Activated CD8-positive, alpha-beta T cell treated with anti-CD3 and anti-CD28 coated beads for 36 hours (primary cell): Measurements from ENCODE around the gene MAPK8. TPM values are rescaled to one million over a fixed set of nuclear protein-coding genes. Genes with fewer than 3 reads are reported as not detected.

ENCODE experiments used
- ATAC-seq: fragments of 200-7000 bp; cut with Tn5 transposase; one replicate; pipeline ENCODE4 v1.10.0; 2021; ENCODE audit warnings: mild to moderate bottlenecking, moderate library complexity
- CTCF ChIA-PET: fragments of 350-600 bp; sonication (Branson Sonifier 250); formaldehyde crosslinking; loops from one replicate; lab custom pipeline; 2021; ENCODE audit warnings: antibody characterized with exemption; lab: Charles Lee
- POLR2A ChIA-PET: fragments of 350-600 bp; sonication (Branson Sonifier 250); formaldehyde crosslinking; loops from one replicate; lab custom pipeline; 2021; ENCODE audit warnings: antibody characterized with exemption; lab: Charles Lee
- DNase-seq: peaks from one replicate; pipeline ENCODE4 v3.0.0-alpha.2; 2020
- H3K27ac Mint-ChIP-seq: one replicate; pipeline ENCODE4 v1.8.0; 2021; ENCODE audit warnings: mild to moderate bottlenecking, mixed read lengths
- H3K27me3 Mint-ChIP-seq: one replicate; pipeline ENCODE4 v1.8.0; 2021; ENCODE audit warnings: mixed read lengths
- H3K36me3 Mint-ChIP-seq: one replicate; pipeline ENCODE4 v1.8.0; 2021; ENCODE audit warnings: low read depth, mixed read lengths
- H3K4me1 Mint-ChIP-seq: one replicate; pipeline ENCODE4 v1.8.0; 2021; ENCODE audit warnings: low read depth, mixed read lengths
- H3K4me3 Mint-ChIP-seq: one replicate; pipeline ENCODE4 v1.8.0; 2021; ENCODE audit warnings: mild to moderate bottlenecking, moderate library complexity, mixed read lengths
- H3K9me3 Mint-ChIP-seq: one replicate; pipeline ENCODE4 v1.8.0; 2021; ENCODE audit warnings: mixed read lengths
- CTCF ChIP-seq: fragments of 200-600 bp; IDR thresholded peaks from one replicate; pipeline ENCODE4 v1.8.0; 2022; ENCODE audit warnings: antibody characterized with exemption, mild to moderate bottlenecking
- intact Hi-C: fragments of 100-400 bp; cut with micrococcal nuclease; formaldehyde crosslinking; loops from one replicate; pipeline ENCODE4 v1.10.0; 2022
- total RNA-seq, 2 experiments: library from RNA; stranded (reverse); gene quantifications; one replicate each; pipeline ENCODE4 v1.2.3, GENCODE V29; 2021

MAPK8 gene
- total RNA-seq, 2 experiments from 2014 or later, result 40.5 to 41.1 TPM

GRCh38 chr10:48369501-48369900, 63.0 kb downstream of the MAPK8 start:
- no peak for DNase-seq
- ChIA-PET POLR2A (interaction anchor here (0.6 to 0.8 kb wide), 2 partner anchors 134 to 135 kb away, joined by 3 read pairs; no protein-coding TSS in a partner anchor), CTCF (interaction anchor here (0.6 to 1.3 kb wide), 3 partner anchors 137 to 289 kb away, joined by 3 read pairs; no protein-coding TSS in a partner anchor)
- Mint-ChIP-seq H3K27ac (no peak overlapping the region), H3K27me3 (no peaks in the 10 kb centered on the region), H3K36me3 (peaks cover 3% of the 10 kb centered on the region), H3K4me1 (peaks cover 6% of the 10 kb centered on the region), H3K9me3 (peaks cover 11% of the 10 kb centered on the region), H3K4me3 (no peak overlapping the region)
- intact Hi-C loops, result loop anchor here (10.0 kb wide), 1 partner anchor 135 kb away; no protein-coding TSS in a partner anchor
- TF ChIP-seq CTCF, result no peak
- no peak for ATAC-seq

- ChIA-PET CTCF (no interaction called here), POLR2A (no interaction called here)
- Mint-ChIP-seq H3K4me3 (no peak overlapping the region), H3K27ac (no peak overlapping the region), H3K27me3 (no peaks in the 10 kb centered on the region), H3K36me3 (peaks cover 9% of the 10 kb centered on the region), H3K4me1 (no peaks in the 10 kb centered on the region), H3K9me3 (peaks cover 33% of the 10 kb centered on the region)
- TF ChIP-seq CTCF, result no peak
- no peak for ATAC-seq
- DNase-seq, result no peak
- intact Hi-C loops, result no loop called here
These were observed 71.5 kb downstream of the MAPK8 start for GRCh38 chr10:48377751-48378530.

GRCh38 chr10:48378675-48379074, 72.2 kb downstream of the MAPK8 start:
- intact Hi-C loops, result no loop called here
- CTCF ChIA-PET, result no interaction called here
- Mint-ChIP-seq H3K4me1 (no peaks in the 10 kb centered on the region), H3K27ac (no peak overlapping the region), H3K27me3 (no peaks in the 10 kb centered on the region), H3K9me3 (peaks cover 30% of the 10 kb centered on the region), H3K36me3 (peaks cover 9% of the 10 kb centered on the region), H3K4me3 (no peak overlapping the region)
- POLR2A ChIA-PET, result no interaction called here
- DNase-seq (no peak), ATAC-seq (no peak)
- TF ChIP-seq CTCF, result no peak

GRCh38 chr10:48381971-48382370, 75.5 kb downstream of the MAPK8 start:
- Mint-ChIP-seq H3K4me3 (no peak overlapping the region), H3K27ac (no peak overlapping the region), H3K9me3 (peaks cover 15% of the 10 kb centered on the region), H3K36me3 (peaks cover 4% of the 10 kb centered on the region), H3K4me1 (peaks cover 10% of the 10 kb centered on the region), H3K27me3 (no peaks in the 10 kb centered on the region)
- intact Hi-C loops, result no loop called here
- ATAC-seq, result no peak
- POLR2A ChIA-PET, result no interaction called here
- TF ChIP-seq CTCF, result no peak
- no peak for DNase-seq
- CTCF ChIA-PET, result interaction anchor here (1.1 to 2.5 kb wide), 3 partner anchors 10 to 274 kb away, joined by 3 to 7 read pairs (median 5); no protein-coding TSS in a partner anchor

- ChIA-PET CTCF (interaction anchor here (0.7 kb wide), 1 partner anchor 225 kb away, joined by 3 read pairs; no protein-coding TSS in a partner anchor), POLR2A (no interaction called here)
- ATAC-seq (no peak), DNase-seq (no peak)
- peaks cover 2% of the 10 kb centered on the region for H3K36me3 Mint-ChIP-seq
- no peak overlapping the region for H3K4me3 Mint-ChIP-seq
- no peaks in the 10 kb centered on the region for H3K27me3 Mint-ChIP-seq
- intact Hi-C loops, result no loop called here
- peaks cover 13% of the 10 kb centered on the region for H3K4me1 Mint-ChIP-seq
- no peak for TF ChIP-seq CTCF
- no peak overlapping the region for H3K27ac Mint-ChIP-seq
- peaks cover 14% of the 10 kb centered on the region for H3K9me3 Mint-ChIP-seq
These were observed 76.5 kb downstream of the MAPK8 start for GRCh38 chr10:48382982-48383381.
